Measurements from ENCODE around the gene RAB31. TPM values are rescaled to one million over a fixed set of nuclear protein-coding genes. Genes with fewer than 3 reads are reported as not detected.

The RAB31 gene
- total and polyA plus RNA-seq, 2 of the 13 experiments (the other 11 are each of a cell fraction or from before 2014, with no cell fraction given) = 1.1 to 1.7 TPM

- TF ChIP-seq FOXA3 (CRISPR knock-in tag; IDR thresholded peaks at IDR 0.05) (no peak), ZZZ3 (CRISPR knock-in tag; IDR thresholded peaks at IDR 0.05; ENCODE audit: borderline replicate concordance) (no peak), ONECUT2 (CRISPR knock-in tag; IDR thresholded peaks at IDR 0.05) (no peak), ZEB1 (IDR thresholded peaks at IDR 0.05; ENCODE audit: insufficient replicate concordance, low read depth) (no peak), MEIS2 (CRISPR knock-in tag; IDR thresholded peaks at IDR 0.05) (no peak)
- BruUV-seq (replicated peaks) = no TSS peak
- H3K9ac ChIP-seq (ENCODE audit: insufficient read depth, low read depth, low read length) = no peak overlapping the region
- H3K27me3 ChIP-seq (ENCODE audit: control insufficient read depth in 1 of 2, insufficient read depth in 2 of 2, low read length in 2 of 2) = 0 out of 5 replicates have a peak, but pooled peaks cover 0 to 2% of the 10 kb centered on the region in 2 experiments
- DNase-seq (ENCODE audit: low spot score) = no peak
- no peaks in the 10 kb centered on the region for H3K36me3 ChIP-seq (replicated peaks in 1 of 2; ENCODE audit: control insufficient read depth in 1 of 2, insufficient read depth in 2 of 2, low read length in 2 of 2)
- H3K4me2 ChIP-seq (ENCODE audit: low read depth, low read length) = peak overlapping the region; percentile 62
- H3K79me2 ChIP-seq (ENCODE audit: insufficient read depth, low read length) = no peaks in the 10 kb centered on the region
- no peak overlapping the region for H3K27ac ChIP-seq (ENCODE audit: extremely low read length, insufficient read depth, low read length)
- intact Hi-C loops (cut with micrococcal nuclease; ENCODE audit: unreplicated experiment) (loop anchor here (2.0 to 10.0 kb wide), 2 partner anchors 85 to 269 kb away; no protein-coding TSS in a partner anchor), in situ Hi-C loops (cut with HindIII; ENCODE audit: extremely low pct_ligation_motif_present, low pct_unique_long_range_greater_than_20kb) (no loop called here)
- POLR2A ChIA-PET = interaction anchor here (1.6 kb wide), 1 partner anchor 228 kb away, joined by 3 read pairs; the partner anchor contains the start of gene VAPA
- CTCF ChIA-PET (ENCODE audit: low intra/inter-chr PET ratio, low total read pairs) = no interaction called here
- H2AFZ ChIP-seq (ENCODE audit: low read length) = no peak overlapping the region
- ATAC-seq = no peak
- peak overlapping the region in 2 of 3 experiments; percentile 18 to 43; a peak in 1 of 6 replicates for H3K4me3 ChIP-seq (replicated peaks in 1 of 3; ENCODE audit: insufficient read depth in 1 of 3, low read depth in 2 of 3, low read length in 3 of 3)
- H4K20me1 ChIP-seq (ENCODE audit: insufficient read depth, low read length) = no peaks in the 10 kb centered on the region
- FAIRE-seq = no peak
- WGBS (ENCODE audit: low lambda C conversion rate) = 48% methylated on average over 4 of the region's 4 CpGs
- H3K9me3 ChIP-seq (ENCODE audit: low read length) = no peaks in the 10 kb centered on the region
- H3K4me1 ChIP-seq (ENCODE audit: insufficient read depth, low read length) = peaks cover 32% of the 10 kb centered on the region
Observed at GRCh38 chr18:9685615-9685890, 22.5 kb upstream of the RAB31 start.

GRCh38 chr18:9688036-9688741 is 19.9 kb upstream of the RAB31 start:
- BruUV-seq (replicated peaks) = no TSS peak
- in situ Hi-C loops (cut with HindIII; ENCODE audit: extremely low pct_ligation_motif_present, low pct_unique_long_range_greater_than_20kb) = no loop called here
- POLR2A ChIA-PET = no interaction called here

More at GRCh38 chr18:9688036-9688741, 19.9 kb upstream of the RAB31 start:
- Histone ChIP-seq H3K79me2 (ENCODE audit: insufficient read depth, low read length) (no peaks in the 10 kb centered on the region), H3K36me3 (replicated peaks in 1 of 2; ENCODE audit: control insufficient read depth in 1 of 2, insufficient read depth in 2 of 2, low read length in 2 of 2) (no peaks in the 10 kb centered on the region), H3K4me1 (ENCODE audit: insufficient read depth, low read length) (peaks cover 32% of the 10 kb centered on the region), H3K9me3 (ENCODE audit: low read length) (no peaks in the 10 kb centered on the region), H2AFZ (ENCODE audit: low read length) (no peak overlapping the region), H4K20me1 (ENCODE audit: insufficient read depth, low read length) (no peaks in the 10 kb centered on the region), H3K27ac (ENCODE audit: extremely low read length, insufficient read depth, low read length) (no peak overlapping the region), H3K4me2 (ENCODE audit: low read depth, low read length) (no peak overlapping the region), H3K27me3 (ENCODE audit: control insufficient read depth in 1 of 2, insufficient read depth in 2 of 2, low read length in 2 of 2) (no peaks in the 10 kb centered on the region), H3K9ac (ENCODE audit: insufficient read depth, low read depth, low read length) (no peak overlapping the region), H3K4me3 (replicated peaks in 1 of 3; ENCODE audit: insufficient read depth in 1 of 3, low read depth in 2 of 3, low read length in 3 of 3) (no peak overlapping the region)
- no peak for DNase-seq (ENCODE audit: low spot score)
- intact Hi-C loops (cut with micrococcal nuclease; ENCODE audit: unreplicated experiment) = loop anchor here (10.0 kb wide), 1 partner anchor 267 kb away; no protein-coding TSS in a partner anchor
- TF ChIP-seq BHLHE40 (IDR thresholded peaks at IDR 0.05; ENCODE audit: low read length) (peak; percentile 41), HINFP (CRISPR knock-in tag; IDR thresholded peaks at IDR 0.05; ENCODE audit: low read depth) (no peak), ZNF232 (CRISPR knock-in tag; IDR thresholded peaks at IDR 0.05; ENCODE audit: borderline replicate concordance) (no peak)
- ATAC-seq = no peak
- CTCF ChIA-PET (ENCODE audit: low intra/inter-chr PET ratio, low total read pairs) = no interaction called here
- 50% methylated on average over 16 of the region's 19 CpGs for WGBS (ENCODE audit: low lambda C conversion rate)
- FAIRE-seq = no peak
